ENCODE results near the gene CCDC184.
"Not testable (repeated sequence)": the region's sequence is repeated elsewhere in the genome, so short reads cannot be mapped to it uniquely, and the experiment has no call there.

Gene CCDC184

DNA sequence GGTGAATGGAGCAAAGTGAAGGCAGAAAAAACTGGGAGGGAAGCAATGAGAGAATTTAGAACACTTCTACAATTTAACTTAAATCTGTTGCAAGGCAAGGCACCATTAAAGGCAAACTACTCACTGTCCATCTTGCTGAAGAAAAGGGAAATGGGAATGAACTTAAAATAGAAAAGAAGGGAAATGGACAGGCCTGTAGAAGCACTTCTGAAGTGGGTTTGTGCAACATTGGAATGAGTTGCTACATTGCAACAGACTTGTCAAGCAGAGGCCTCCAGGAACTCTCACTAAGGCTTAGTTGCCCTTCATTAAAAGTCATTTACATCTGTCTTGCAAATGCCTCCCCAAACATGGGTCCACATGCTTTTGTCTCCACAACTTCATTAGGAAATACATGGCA lies 33.3 kb downstream of the CCDC184 start:
- DNase-seq = no peak

DNA sequence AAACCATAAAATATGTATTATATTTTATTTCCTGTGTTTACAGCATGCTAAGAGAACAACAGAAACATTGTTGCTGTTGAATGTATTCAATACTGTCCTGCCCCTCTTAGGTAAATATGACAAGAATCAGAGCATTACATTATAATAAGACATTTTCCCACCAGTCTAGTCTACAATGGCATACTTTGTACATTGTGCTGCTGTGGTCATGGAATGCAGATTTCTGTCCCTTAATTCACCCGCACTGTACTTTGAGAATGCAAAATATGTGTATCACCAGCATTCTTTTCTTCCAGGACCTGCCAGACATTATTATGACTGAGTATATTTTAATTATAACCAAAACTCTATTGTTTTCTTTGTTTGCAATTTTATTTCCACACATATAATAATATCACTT lies 36.2 kb downstream of the CCDC184 start:
- no peak for DNase-seq

DNA sequence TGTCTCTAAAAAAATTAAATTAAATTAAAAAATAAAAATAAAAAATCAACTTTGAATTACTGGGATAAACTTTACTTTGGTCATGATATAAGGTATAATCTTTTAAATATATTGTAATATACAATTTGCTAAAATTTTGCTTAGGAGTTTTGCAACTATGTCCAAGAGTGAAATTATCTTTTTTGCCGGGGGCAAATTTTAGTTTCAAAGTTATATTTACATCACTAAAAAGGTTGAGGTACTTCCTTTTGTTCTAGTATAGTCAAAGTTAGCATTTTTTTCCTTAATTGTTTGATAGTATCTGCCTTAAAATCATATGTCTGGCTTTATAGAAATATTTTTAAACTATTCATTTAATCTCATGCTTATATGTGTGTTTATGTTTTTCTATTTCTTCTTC lies 37.3 kb downstream of the CCDC184 start:
- DNase-seq = no peak

DNA sequence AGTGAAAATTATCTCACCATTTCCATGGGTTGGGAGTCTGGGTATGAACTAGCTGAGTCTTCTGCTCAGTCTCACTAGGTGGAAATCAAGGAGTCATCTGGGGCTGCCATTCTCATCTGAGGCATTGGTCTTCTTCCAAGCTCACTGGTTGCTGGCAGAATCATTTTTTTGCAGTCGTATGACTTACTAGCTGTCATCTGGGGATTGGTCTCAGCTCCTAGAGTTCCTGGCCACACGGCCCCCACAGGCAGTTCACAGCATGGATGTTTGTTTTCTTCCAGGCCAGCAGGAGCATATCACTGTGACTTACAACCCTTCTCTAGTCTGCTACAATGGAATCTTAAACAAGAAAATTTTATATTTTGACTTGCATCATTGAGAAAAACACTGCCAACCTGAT lies 38.2 kb downstream of the CCDC184 start:
- no peak for DNase-seq

DNA sequence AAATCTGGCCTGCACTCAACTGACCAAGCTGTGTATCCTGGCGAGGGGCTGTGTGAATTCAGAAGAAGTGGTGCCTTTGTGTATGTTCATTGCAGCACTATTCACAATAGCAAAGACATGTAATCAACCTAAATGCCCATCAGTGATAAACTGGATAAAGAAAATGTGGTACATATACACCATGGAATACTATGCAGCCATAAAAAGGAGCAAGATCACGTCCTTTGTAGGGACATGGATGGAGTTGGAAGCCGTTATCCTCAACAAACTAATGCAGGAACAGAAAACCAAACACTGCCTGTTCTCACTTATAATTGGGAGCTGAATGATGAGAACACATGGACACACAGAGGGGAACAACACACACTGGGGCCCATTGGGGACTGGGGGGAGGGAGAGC lies 41.1 kb downstream of the CCDC184 start:
- DNase-seq = not testable (repeated sequence)

DNA sequence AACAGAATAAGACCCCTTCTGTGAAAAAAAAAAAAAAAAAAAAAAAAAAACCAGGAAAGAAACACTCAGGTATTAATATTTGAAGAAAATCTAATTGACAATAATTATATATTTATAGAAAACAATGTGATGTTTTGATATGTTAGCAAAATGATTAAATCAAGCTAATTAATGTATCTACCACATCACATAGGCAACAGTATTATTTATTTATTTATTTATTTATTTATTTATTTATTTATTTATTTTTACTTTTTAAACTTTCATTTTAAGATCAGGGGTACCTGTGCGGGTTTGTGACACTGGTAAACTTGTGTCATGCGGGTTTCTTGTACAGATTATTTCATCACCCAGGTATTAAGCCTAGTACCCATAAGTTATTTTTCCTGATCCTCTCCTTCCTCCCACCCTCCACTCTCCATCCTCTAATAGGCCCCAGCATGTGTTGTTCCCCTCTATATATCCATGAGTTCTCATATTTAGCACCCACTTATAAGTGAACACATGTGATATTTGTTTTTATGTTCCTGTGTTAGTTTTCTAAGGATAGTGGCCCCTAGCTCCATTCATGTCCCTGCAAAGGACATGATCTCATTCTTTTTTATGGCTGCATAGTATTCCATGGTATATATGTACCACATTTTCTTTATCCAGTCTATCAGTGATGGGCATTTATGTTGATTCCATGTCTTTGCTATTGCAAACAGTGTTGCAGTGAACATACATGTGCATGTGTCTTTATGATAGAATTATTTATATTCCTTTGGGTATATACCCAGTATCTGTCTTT lies 47.9 kb downstream of the CCDC184 start:
- not testable (repeated sequence) for DNase-seq
